Measurements from ENCODE around the gene EPHB3.
"Not testable (repeated sequence)": the region's sequence is repeated elsewhere in the genome, so short reads cannot be mapped to it uniquely, and the experiment has no call there.

Gene EPHB3

DNA sequence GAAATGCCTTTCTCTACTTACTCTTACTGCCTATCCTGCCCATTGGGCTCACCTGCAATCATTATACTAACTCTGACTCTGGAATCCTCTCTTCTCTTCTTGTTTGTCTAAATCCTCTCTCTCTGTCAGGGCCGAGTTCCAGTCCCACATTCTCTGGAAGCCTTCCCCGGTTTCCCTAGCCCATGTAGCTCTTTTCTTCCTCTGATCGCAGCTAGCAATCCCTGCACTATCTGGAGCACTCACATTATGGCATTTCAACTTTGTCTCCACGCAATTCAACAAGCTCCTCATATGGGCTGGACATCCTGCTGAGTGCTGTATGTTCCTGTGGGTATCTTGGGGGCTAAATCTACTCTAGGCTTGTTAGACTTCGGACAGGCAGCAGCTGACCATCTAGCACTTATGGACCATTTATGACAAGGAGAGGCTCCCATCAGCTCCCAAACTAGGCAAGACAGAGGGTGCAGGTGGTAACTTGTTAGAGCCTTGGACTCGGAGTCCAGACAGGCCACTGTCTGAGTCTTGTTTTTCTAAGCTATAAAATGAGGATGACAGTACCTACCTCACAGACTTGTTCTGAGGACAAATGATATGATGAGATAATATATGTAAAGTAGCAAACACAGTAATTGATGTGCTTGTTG, 58.3 kb downstream of the EPHB3 start:
- Histone ChIP-seq H3K27me3 (ENCODE audit: control insufficient read depth, insufficient read depth, low read length) (no peaks in the 10 kb centered on the region), H3K27ac (peak overlapping the region; percentile 11), H3K4me3 (ENCODE audit: low read depth, low read length) (no peak overlapping the region), H3K9ac (no peak overlapping the region), H3K36me3 (ENCODE audit: control insufficient read depth, insufficient read depth, low read length) (no peaks in the 10 kb centered on the region), H3K79me2 (no peaks in the 10 kb centered on the region), H2AFZ (no peak overlapping the region), H3K4me2 (ENCODE audit: low read length) (no peak overlapping the region), H3K4me1 (no peaks in the 10 kb centered on the region), H3K9me3 (ENCODE audit: control insufficient read depth, low read length) (no peaks in the 10 kb centered on the region)
- TF ChIP-seq, protein P1, sequence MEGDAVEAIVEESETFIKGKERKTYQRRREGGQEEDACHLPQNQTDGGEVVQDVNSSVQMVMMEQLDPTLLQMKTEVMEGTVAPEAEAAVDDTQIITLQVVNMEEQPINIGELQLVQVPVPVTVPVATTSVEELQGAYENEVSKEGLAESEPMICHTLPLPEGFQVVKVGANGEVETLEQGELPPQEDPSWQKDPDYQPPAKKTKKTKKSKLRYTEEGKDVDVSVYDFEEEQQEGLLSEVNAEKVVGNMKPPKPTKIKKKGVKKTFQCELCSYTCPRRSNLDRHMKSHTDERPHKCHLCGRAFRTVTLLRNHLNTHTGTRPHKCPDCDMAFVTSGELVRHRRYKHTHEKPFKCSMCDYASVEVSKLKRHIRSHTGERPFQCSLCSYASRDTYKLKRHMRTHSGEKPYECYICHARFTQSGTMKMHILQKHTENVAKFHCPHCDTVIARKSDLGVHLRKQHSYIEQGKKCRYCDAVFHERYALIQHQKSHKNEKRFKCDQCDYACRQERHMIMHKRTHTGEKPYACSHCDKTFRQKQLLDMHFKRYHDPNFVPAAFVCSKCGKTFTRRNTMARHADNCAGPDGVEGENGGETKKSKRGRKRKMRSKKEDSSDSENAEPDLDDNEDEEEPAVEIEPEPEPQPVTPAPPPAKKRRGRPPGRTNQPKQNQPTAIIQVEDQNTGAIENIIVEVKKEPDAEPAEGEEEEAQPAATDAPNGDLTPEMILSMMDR (IDR thresholded peaks at IDR 0.05): no peak

GRCh38 chr3:184620475-184621119, 59.0 kb downstream of the EPHB3 start:
- Histone ChIP-seq H3K4me2 (ENCODE audit: low read length) (no peak overlapping the region), H3K79me2 (no peaks in the 10 kb centered on the region), H3K4me3 (ENCODE audit: low read depth, low read length) (no peak overlapping the region), H3K4me1 (no peaks in the 10 kb centered on the region), H3K36me3 (ENCODE audit: control insufficient read depth, insufficient read depth, low read length) (no peaks in the 10 kb centered on the region), H3K27me3 (ENCODE audit: control insufficient read depth, insufficient read depth, low read length) (no peaks in the 10 kb centered on the region), H3K9me3 (ENCODE audit: control insufficient read depth, low read length) (no peaks in the 10 kb centered on the region), H2AFZ (no peak overlapping the region), H3K9ac (no peak overlapping the region), H3K27ac (no peak overlapping the region)
- TF ChIP-seq, protein P1 (IDR thresholded peaks at IDR 0.05): no peak

DNA sequence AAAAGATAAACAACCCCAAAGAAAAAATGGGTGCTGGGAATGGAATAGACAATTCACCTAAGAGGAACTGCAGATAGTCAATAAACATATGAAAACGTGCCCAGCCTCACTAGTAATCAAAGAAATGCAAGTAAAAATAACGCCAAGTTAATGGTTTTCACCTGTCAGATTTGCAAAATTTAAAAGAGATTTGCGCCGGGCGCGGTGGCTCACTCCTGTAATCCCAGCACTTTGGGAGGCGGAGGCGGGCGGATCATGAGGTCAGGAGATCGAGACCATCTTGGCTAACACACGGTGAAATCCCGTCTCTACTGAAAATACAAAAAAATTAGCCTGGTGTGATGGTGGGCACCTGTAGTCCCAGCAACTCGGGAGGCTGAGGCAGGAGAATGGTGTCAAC, 60.6 kb downstream of the EPHB3 start:
- not testable (repeated sequence) for H3K9ac ChIP-seq; H3K27me3 ChIP-seq (ENCODE audit: control insufficient read depth, insufficient read depth, low read length); H3K36me3 ChIP-seq (ENCODE audit: control insufficient read depth, insufficient read depth, low read length); H3K27ac ChIP-seq; H3K4me2 ChIP-seq (ENCODE audit: low read length); H3K4me1 ChIP-seq; H2AFZ ChIP-seq; H3K4me3 ChIP-seq (ENCODE audit: low read depth, low read length); H3K79me2 ChIP-seq; H3K9me3 ChIP-seq (ENCODE audit: control insufficient read depth, low read length)

GRCh38 chr3:184626923-184627322, 65.3 kb downstream of the EPHB3 start:
- Histone ChIP-seq H3K4me1 (no peaks in the 10 kb centered on the region), H3K4me2 (ENCODE audit: low read length) (no peak overlapping the region), H3K36me3 (ENCODE audit: control insufficient read depth, insufficient read depth, low read length) (no peaks in the 10 kb centered on the region), H2AFZ (no peak overlapping the region), H3K79me2 (no peaks in the 10 kb centered on the region), H3K9me3 (ENCODE audit: control insufficient read depth, low read length) (no peaks in the 10 kb centered on the region), H3K9ac (no peak overlapping the region), H3K27me3 (ENCODE audit: control insufficient read depth, insufficient read depth, low read length) (no peaks in the 10 kb centered on the region), H3K27ac (no peak overlapping the region), H3K4me3 (ENCODE audit: low read depth, low read length) (no peak overlapping the region)
- TF ChIP-seq, protein P1 (IDR thresholded peaks at IDR 0.05): no peak

GRCh38 chr3:184629555-184630160, 68.1 kb downstream of the EPHB3 start:
- Histone ChIP-seq H3K79me2 (no peaks in the 10 kb centered on the region), H3K9ac (no peak overlapping the region), H3K9me3 (ENCODE audit: control insufficient read depth, low read length) (no peaks in the 10 kb centered on the region), H3K4me2 (ENCODE audit: low read length) (no peak overlapping the region), H3K4me3 (ENCODE audit: low read depth, low read length) (no peak overlapping the region), H3K27ac (no peak overlapping the region), H3K36me3 (ENCODE audit: control insufficient read depth, insufficient read depth, low read length) (no peaks in the 10 kb centered on the region), H3K4me1 (no peaks in the 10 kb centered on the region), H3K27me3 (ENCODE audit: control insufficient read depth, insufficient read depth, low read length) (no peaks in the 10 kb centered on the region), H2AFZ (no peak overlapping the region)
- TF ChIP-seq, protein P1 (IDR thresholded peaks at IDR 0.05): no peak

Measured in parathyroid adenoma (tissue), 2 donors.